GM12891 (cell line): ENCODE data around the gene SCN4A.

Source experiments
- DNase-seq: peaks from one replicate; pipeline ENCODE4 v3.0.0; 2011; ENCODE audit warnings: low spot score; ENCODE audit not compliant: insufficient read length
- FAIRE-seq: peaks from 2 replicates; lab custom pipeline; 2011; peaks lifted over from hg19 to GRCh38; lab: Jason Lieb, UNC
- PAX5 ChIP-seq: IDR thresholded peaks from 2 replicates; pipeline ENCODE4 v1.6.1; 2011; ENCODE audit warnings: low read length, moderate library complexity, mild to moderate bottlenecking; ENCODE audit not compliant: insufficient read depth, severe bottlenecking
- POLR2A ChIP-seq: IDR thresholded peaks from 2 replicates; pipeline ENCODE4 v1.6.1; 2011; ENCODE audit warnings: low read depth, low read length, control low read depth
- POLR2AphosphoS5 ChIP-seq: IDR thresholded peaks from 2 replicates; pipeline ENCODE4 v1.6.1; 2011; ENCODE audit warnings: low read depth, low read length, control low read depth
- POU2F2 ChIP-seq: IDR thresholded peaks from 2 replicates; pipeline ENCODE4 v1.6.1; 2011; ENCODE audit warnings: low read depth, mild to moderate bottlenecking, control low read depth, low read length, moderate library complexity
- SPI1 ChIP-seq: IDR thresholded peaks from 2 replicates; pipeline ENCODE4 v1.6.1; 2011; ENCODE audit warnings: low read depth, low read length, control low read depth
- TAF1 ChIP-seq: IDR thresholded peaks from 2 replicates; pipeline ENCODE4 v1.6.1; 2011; ENCODE audit warnings: low read depth, low read length, control low read depth

Gene SCN4A

DNA sequence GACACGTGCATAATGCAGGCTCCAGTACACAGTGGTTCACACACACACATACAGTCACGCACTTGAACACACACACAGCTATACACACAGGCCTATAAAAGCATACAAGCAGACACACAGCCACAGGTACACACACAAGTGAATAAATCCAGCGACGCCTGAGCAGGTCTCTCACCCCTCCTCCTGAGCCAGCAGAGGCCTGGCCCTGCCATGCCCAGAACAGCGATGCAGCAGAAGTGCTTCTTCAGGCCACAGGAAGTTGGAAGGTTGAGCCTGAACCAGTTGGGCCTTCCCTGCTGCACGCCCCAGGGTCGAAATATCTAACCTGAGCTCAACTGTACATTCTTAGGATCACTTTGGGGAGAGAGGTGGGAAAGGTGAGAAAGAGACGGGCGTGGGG is 33.3 kb downstream of the SCN4A start:
- TF ChIP-seq POLR2AphosphoS5 (no peak), TAF1 (no peak), POU2F2 (no peak), POLR2A (no peak), SPI1 (no peak), PAX5 (no peak)
- FAIRE-seq, result no peak
- no peak for DNase-seq

DNA sequence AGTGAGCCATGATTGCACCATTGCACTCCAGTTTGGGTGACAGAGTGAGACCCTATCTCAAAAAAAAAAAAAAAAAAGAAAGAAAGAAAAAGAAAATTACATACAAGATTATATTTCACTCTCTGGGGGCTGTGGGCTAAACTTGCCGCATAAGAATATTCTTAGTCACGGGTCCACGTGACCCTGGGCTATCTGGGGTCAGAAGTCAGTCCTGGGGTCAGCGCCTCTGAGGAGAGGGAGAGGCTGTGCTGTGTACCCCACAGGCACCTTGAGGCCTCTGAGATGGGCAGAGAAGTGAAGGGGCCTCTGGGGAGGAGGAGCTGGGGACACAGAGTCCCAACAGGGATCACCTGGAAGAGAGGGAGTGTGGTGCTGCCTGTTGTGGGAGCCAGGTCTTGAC is 34.8 kb downstream of the SCN4A start:
- no peak for TF ChIP-seq POU2F2
- no peak for TF ChIP-seq PAX5
- no peak for TF ChIP-seq SPI1
- no peak for TF ChIP-seq POLR2AphosphoS5
- no peak for TF ChIP-seq POLR2A
- no peak for TF ChIP-seq TAF1
- DNase-seq, result no peak
- FAIRE-seq, result no peak

DNA sequence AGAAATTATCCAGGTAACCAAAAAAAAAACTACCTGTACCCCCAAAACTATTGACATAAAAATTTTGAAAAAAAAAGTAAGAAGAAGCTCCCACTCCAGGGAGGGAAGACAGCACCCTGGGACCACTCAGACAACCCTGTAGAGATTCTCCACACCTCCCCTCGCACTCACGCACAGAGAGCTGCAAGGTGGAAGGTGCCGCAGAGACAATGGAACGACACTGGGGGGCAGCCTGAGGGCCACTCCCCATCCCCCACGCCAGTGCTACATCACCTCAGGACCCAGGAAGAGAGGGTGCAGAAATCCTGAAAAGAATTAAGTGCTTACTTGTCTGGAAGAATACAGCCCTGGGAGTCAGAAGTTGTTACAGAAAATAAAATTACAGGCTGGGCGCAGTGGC is 35.4 kb downstream of the SCN4A start:
- no peak for DNase-seq
- no peak for FAIRE-seq
- TF ChIP-seq POLR2AphosphoS5 (no peak), POU2F2 (no peak), PAX5 (no peak), TAF1 (no peak), SPI1 (no peak), POLR2A (no peak)

DNA sequence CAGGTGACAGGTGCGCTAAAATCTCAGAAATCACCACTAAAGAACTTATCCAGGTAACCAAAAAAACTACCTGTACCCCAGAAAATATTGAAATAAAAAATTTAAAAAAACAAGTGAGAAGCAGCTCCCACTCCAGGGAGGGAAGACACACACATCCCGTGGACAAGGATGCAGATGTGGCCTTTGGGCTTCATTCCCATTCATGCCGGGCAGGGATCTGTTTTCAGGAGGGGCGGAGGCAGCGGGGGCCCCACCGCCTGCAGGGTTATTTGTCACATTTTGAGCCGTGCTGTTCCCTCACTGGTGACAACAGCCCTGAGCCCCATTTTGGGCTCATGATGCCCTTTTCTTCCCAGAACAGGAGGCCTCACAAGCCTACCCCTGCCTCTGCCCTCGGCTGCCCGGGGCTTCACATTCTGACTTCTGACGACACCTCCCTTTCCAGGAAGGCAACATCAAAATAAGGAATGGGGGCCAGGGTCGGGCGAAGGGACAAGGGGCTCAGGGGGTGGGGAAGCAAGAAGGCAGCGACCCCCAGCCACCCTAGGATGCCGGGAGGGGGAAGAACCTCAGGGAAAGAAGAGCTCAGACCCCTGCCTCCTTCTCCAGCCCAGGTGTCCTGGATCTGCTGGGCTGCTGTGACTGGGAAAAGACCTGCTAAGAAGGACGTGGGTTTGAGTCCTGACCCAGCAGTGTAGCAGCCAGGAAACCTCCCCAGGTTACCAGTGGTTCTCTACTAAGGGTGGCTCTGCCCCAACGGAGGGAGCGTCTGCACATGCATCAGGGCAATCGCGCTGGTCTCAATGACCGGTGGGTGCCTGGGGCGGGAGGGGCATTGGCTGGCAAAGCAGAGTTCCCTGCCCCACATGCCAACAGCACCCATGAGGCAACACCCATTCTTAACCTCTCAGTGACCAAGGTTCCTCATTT is 38.3 kb downstream of the SCN4A start:
- peak; percentile 16 for FAIRE-seq
- DNase-seq, result no peak
- TF ChIP-seq TAF1 (no peak), PAX5 (no peak), POLR2A (no peak), POU2F2 (no peak), SPI1 (no peak), POLR2AphosphoS5 (no peak)

DNA sequence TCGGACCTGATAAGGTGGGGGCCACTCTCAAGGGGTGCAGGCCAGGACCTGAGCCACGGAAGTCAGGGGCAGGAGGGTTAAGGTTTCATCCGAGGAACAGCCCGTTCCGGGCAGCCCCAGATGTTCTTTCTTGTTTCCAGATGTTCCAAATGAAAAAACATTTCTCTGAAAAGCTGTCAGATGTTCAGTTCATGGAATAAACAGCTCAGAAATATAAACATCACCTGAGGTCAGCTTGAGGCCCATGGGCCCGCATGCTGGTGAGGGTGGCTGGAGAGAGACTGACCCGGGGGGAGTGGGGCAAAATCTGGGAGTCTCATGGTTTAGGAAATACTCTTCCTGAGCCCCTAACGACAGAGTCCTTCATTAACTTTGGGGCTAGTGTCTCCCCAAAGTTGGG is 39.1 kb downstream of the SCN4A start:
- no peak for FAIRE-seq
- TF ChIP-seq TAF1 (no peak), POU2F2 (no peak), PAX5 (no peak), SPI1 (no peak), POLR2A (no peak), POLR2AphosphoS5 (no peak)
- DNase-seq, result no peak

DNA sequence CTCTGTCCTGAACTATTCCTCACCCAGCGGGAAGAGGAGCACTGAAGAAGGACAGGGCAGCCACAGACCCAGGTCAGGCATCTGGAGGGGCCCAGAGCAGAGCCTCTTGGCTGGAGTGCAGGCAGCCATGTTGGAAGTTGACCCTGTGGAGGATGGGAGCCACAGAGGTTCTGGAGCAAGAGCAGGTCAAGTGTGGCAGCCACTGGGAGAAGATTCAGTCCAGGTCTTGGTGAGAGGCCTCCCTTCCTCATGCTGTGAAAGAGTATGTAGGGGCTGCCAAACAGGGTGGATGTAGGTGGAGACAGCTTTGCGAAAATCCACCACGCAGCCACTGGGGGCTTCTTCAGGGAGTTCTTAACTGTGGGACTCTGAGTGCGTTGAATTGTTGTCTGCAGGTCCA is 40.0 kb downstream of the SCN4A start:
- no peak for FAIRE-seq
- TF ChIP-seq TAF1, result no peak
- TF ChIP-seq PAX5, result no peak
- TF ChIP-seq SPI1, result no peak
- no peak for TF ChIP-seq POLR2AphosphoS5
- no peak for TF ChIP-seq POLR2A
- TF ChIP-seq POU2F2, result no peak
- no peak for DNase-seq

DNA sequence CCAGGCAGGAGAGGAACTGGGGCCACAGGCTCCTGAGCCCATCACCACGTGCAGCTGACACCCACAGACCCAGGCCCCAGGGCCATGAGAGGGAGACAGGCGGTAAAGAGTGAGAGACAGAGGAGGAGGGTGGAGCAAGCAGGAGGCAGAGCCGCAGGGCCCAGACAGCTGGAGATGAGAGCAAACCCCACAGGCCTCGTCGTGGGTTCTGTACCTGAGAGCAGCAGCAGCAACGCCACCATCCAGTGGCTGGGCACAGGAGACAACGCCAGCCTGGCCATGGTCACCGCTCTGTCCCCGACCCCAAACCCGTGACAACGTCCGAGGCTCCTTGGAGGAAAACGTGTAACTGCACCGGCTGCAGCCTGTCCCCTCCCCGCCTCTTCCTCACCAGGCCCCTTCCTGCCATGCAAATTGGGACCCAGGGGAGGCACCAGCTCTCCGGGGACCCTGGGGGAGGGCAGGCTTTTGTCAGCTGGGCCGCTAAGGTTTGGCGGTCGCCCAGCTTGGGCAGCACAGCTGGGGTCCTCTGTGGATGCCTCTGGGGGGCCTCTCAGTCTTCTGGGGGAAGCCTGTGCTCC is 40.6 kb downstream of the SCN4A start, which contains the start of gene CD79B:
Gene CD79B (minus strand): TSS at position 351 of the 581 bp plus-strand sequence. CDS start 70 bp downstream, at position 281.
- TF ChIP-seq POU2F2 (peak; percentile 99), SPI1 (peak; percentile 31; the same call in 1 of the 2 replicates), POLR2A (peak; percentile 57; the same call in 1 of the 2 replicates), TAF1 (no peak; the same call in 1 of the 2 replicates), PAX5 (no peak)
- FAIRE-seq (peak; percentile 84), DNase-seq (peak; percentile 88)

DNA sequence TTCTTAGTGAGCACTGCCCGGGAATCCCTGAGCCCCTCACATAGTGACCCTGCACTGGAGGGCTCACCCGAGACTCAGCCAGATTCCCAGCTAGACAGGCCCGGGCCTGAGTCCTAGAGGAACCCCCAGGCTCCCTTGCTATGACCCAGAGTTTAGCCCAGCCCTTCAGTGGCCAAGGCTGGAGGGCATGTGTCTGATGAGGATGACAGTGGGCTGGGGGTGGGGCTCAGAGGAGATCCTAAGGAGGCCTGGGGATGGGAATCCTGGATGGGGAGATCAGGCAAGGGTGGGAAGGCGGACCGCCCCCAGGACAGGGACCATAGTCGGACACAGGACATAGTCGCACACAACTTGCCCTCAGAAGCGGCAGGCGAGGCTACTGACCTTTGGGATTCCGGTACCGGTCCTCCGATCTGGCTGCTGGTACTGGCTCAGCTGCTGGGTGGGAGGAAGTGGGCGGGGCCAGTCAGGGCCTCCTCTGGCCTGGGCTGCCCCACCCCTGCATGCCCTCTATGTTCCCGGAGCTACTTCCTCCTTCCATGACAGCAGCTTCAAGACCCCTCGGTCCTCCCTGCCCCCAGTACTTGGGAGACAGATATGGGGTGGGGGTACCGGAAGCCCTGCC is 41.7 kb downstream of the SCN4A start:
- peak; percentile 66 for DNase-seq
- peak; percentile 88 for FAIRE-seq
- TF ChIP-seq SPI1, result peak; percentile 76
- TF ChIP-seq POLR2AphosphoS5, result no peak
